GM18499 (cell line): Measurements from ENCODE around the gene FAM236D.
"Not testable (repeated sequence)": the region's sequence is repeated elsewhere in the genome, so short reads cannot be mapped to it uniquely, and the experiment has no call there.

Source experiments
- ATAC-seq: cut with Tn5 transposase; IDR thresholded peaks from one replicate; pipeline ENCODE4 v1.9.1; 2021; ENCODE audit warnings: moderate number of reproducible peaks; ENCODE audit not compliant: insufficient read depth, unreplicated experiment

Gene FAM236D

GRCh38 chrX:72808110-72808509 is at the start of gene FAM236D:
FAM236D (minus strand) TSS chrX:72808210; CDS start chrX:72808110, 100 bp downstream.
- ATAC-seq, result not testable (repeated sequence)

DNA sequence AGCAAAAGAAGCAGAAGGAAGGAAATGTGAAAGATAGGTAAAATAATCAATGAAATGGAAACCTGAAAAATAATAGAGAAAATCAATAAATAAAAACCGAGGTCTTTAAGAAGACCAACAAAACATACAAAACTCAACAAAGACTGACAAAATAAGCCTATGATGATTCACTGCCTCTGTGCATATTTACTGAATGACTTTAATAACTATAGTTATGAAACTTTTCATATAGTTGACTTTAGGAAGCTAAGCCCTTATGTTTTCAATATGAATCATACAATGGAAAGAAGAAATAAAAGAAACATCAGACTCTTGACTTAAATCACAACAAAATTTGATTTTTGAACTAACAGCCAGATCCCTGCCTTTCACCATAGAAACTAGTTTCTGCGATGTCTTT is 29.5 kb upstream of the FAM236D start:
- not testable (repeated sequence) for ATAC-seq

DNA sequence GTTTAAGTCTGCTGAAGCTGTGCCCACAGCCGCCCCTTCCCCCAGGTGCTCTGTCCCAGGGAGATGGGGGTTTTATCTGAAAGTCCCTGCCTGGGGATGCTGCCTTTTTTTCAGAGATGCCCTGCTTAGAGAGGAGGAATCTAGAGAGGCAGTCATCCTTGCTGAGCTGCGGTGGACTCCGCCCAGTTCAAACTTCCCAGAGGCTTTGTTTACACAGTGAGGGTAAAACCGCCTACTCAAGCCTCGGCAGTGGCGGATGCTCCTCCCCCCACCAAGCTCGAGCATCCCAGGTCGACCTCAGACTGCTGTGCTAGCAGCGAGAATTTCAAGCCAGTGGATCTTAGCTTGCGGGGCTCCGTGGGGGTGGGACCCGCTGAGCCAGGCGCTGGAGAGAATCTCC is 22.7 kb upstream of the FAM236D start:
- not testable (repeated sequence) for ATAC-seq

DNA sequence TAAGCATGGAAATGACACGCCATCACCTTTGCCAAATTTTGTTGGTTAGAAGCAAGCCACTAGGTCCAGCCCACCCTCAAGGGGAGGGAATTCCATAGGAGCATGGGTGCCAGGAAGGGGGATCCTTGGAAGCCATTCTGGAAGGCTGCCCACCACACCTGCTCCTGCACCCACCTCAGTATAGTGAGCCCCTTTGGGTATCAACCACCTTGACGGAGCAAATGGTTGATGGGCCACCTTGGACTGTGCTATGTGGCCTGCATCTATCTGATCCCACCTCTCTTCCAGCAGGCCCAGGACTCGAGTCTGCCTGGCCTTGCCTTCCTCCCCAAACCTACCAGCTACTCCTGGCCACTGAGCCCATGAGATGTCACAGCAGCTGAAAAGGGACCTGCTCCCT is 17.6 kb downstream of the FAM236D start:
- ATAC-seq, result not testable (repeated sequence)

- not testable (repeated sequence) for ATAC-seq
These were observed 19.9 kb downstream of the FAM236D start for GRCh38 chrX:72788142-72788541.

- ATAC-seq, result not testable (repeated sequence)
These were observed 24.0 kb downstream of the FAM236D start for GRCh38 chrX:72783964-72784363.

DNA sequence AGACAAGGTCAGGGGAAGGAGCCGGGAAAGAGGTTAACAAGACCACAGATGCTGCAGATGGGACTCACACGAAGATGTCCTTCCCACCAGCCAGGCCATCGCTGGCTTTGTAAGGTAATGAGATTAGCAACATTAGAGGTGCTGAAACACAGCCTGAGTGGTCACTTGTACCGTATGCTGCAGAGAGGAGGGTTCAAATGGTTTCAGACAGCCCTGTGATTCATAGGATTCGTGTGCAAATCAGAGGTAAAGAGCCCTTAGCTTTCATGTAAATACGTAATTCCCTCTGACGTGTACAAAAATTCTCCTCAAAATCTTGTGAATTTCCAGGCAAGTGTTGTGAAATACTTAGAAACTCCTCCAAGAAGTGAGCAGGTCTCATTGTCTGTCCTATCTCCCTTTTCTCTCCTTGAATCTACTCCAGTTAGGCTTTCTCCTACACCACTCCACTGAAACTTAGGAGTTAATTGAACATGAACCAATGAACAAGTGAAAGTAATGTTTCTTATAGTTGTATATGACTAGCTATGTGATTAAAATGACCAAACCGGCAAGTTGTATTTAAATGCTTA is 24.6 kb downstream of the FAM236D start:
- ATAC-seq, result not testable (repeated sequence)

- ATAC-seq, result not testable (repeated sequence)
These were observed 25.4 kb downstream of the FAM236D start, which contains the start of gene FAM236B for GRCh38 chrX:72782560-72782959. FAM236B (minus strand) TSS chrX:72782660; CDS start chrX:72782560, 100 bp downstream.

DNA sequence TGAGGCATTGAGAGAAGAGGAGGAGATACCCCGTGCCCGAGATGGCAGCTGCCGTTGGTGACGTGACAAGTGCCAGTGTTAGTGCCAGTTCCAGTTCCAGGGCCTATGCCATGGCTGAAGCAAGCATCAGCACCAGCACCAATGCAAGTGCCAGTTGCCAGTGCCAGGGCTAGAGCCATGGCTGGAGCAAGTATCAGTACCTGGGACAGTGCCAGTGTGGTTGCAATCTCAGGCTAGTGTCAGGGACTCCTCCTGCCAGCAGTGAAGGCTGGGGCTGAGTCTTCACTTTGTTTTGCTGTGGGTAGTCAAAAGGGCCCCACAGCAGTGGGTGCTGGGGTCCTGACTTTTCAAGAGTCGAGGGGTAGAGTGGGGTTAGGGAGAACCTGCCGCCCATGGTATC is 29.9 kb downstream of the FAM236D start:
- not testable (repeated sequence) for ATAC-seq

- ATAC-seq, result not testable (repeated sequence)
These were observed 30.6 kb downstream of the FAM236D start for GRCh38 chrX:72777467-72777790.

- ATAC-seq, result not testable (repeated sequence)
These were observed 31.1 kb downstream of the FAM236D start, which contains the start of gene DMRTC1B for GRCh38 chrX:72776653-72777466. DMRTC1B (plus strand) TSS chrX:72776890; CDS start chrX:72845136, 68,246 bp downstream.

- not testable (repeated sequence) for ATAC-seq
These were observed 47.6 kb downstream of the FAM236D start for GRCh38 chrX:72760454-72760853.
